Memory B cell (primary cell): ENCODE data around the gene IDNK.
A peak's percentile ranks its signal among the peaks of the same experiment; 100 is the strongest.

Experiments
- ATAC-seq: fragments of 150-1000 bp; cut with Tn5 transposase; 2 replicates; pipeline ENCODE4 v1.10.0; 2021; ENCODE audit warnings: low read depth, mild to moderate bottlenecking, moderate library complexity
- DNase-seq, 2 donors: peaks; one replicate each; pipeline ENCODE4 v3.0.0; 2022; ENCODE audit warnings: low spot score in 2 of 2
- H3K27ac Mint-ChIP-seq: one replicate; pipeline ENCODE4 v1.8.0; 2022; ENCODE audit warnings: mild to moderate bottlenecking, moderate library complexity, mixed read lengths
- H3K27me3 Mint-ChIP-seq: one replicate; pipeline ENCODE4 v1.8.0; 2022; ENCODE audit warnings: mixed read lengths
- H3K36me3 Mint-ChIP-seq: one replicate; pipeline ENCODE4 v1.8.0; 2022; ENCODE audit warnings: mild to moderate bottlenecking, mixed read lengths
- H3K4me1 Mint-ChIP-seq: one replicate; pipeline ENCODE4 v1.8.0; 2022; ENCODE audit warnings: mixed read lengths
- H3K4me3 Mint-ChIP-seq: one replicate; pipeline ENCODE4 v1.8.0; 2022; ENCODE audit warnings: mild to moderate bottlenecking, moderate library complexity, mixed read lengths
- H3K9me3 Mint-ChIP-seq: one replicate; pipeline ENCODE4 v1.8.0; 2022; ENCODE audit warnings: mixed read lengths

IDNK gene

GRCh38 chr9:83649080-83649479, 26.1 kb downstream of the IDNK start:
- peaks cover 18% of the 10 kb centered on the region for H3K36me3 Mint-ChIP-seq
- DNase-seq = peak; percentile 70 to 73
- peaks cover 12% of the 10 kb centered on the region for H3K4me1 Mint-ChIP-seq
- peak; percentile 90 for ATAC-seq
- no peak overlapping the region for H3K4me3 Mint-ChIP-seq
- H3K27me3 Mint-ChIP-seq = no peaks in the 10 kb centered on the region
- H3K9me3 Mint-ChIP-seq = no peaks in the 10 kb centered on the region
- no peak overlapping the region for H3K27ac Mint-ChIP-seq

GRCh38 chr9:83649515-83649914, 26.6 kb downstream of the IDNK start:
- H3K4me1 Mint-ChIP-seq = peaks cover 12% of the 10 kb centered on the region
- no peak for ATAC-seq
- peaks cover 21% of the 10 kb centered on the region for H3K36me3 Mint-ChIP-seq
- H3K27me3 Mint-ChIP-seq = no peaks in the 10 kb centered on the region
- H3K27ac Mint-ChIP-seq = no peak overlapping the region
- H3K9me3 Mint-ChIP-seq = no peaks in the 10 kb centered on the region
- no peak for DNase-seq
- no peak overlapping the region for H3K4me3 Mint-ChIP-seq

- Mint-ChIP-seq H3K36me3 (peaks cover 33% of the 10 kb centered on the region), H3K4me1 (peaks cover 10% of the 10 kb centered on the region), H3K27ac (peak overlapping the region; percentile 6), H3K27me3 (no peaks in the 10 kb centered on the region), H3K4me3 (no peak overlapping the region), H3K9me3 (no peaks in the 10 kb centered on the region)
- ATAC-seq (no peak), DNase-seq (no peak)
Measured at GRCh38 chr9:83651558-83651957, 28.6 kb downstream of the IDNK start.

- Mint-ChIP-seq H3K4me1 (peaks cover 9% of the 10 kb centered on the region), H3K9me3 (no peaks in the 10 kb centered on the region), H3K36me3 (peaks cover 33% of the 10 kb centered on the region)
Measured at GRCh38 chr9:83652433-83652832, 29.5 kb downstream of the IDNK start.

GRCh38 chr9:83655433-83655832, 32.5 kb downstream of the IDNK start:
- Mint-ChIP-seq H3K36me3 (peaks cover 35% of the 10 kb centered on the region), H3K4me3 (no peak overlapping the region), H3K27me3 (no peaks in the 10 kb centered on the region), H3K9me3 (no peaks in the 10 kb centered on the region), H3K27ac (no peak overlapping the region), H3K4me1 (peaks cover 1% of the 10 kb centered on the region)
- no peak for DNase-seq
- no peak for ATAC-seq

More at GRCh38 chr9:83652433-83652832, 29.5 kb downstream of the IDNK start:
- no peak overlapping the region for H3K4me3 Mint-ChIP-seq
- no peak for ATAC-seq
- no peak for DNase-seq
- peak overlapping the region; percentile 6 for H3K27ac Mint-ChIP-seq
- H3K27me3 Mint-ChIP-seq = no peaks in the 10 kb centered on the region

- Mint-ChIP-seq H3K27me3 (no peaks in the 10 kb centered on the region), H3K4me3 (no peak overlapping the region), H3K36me3 (peaks cover 33% of the 10 kb centered on the region), H3K4me1 (no peaks in the 10 kb centered on the region), H3K27ac (no peak overlapping the region), H3K9me3 (no peaks in the 10 kb centered on the region)
- ATAC-seq (peak; percentile 31), DNase-seq (no peak)
Measured at GRCh38 chr9:83656032-83656680, 33.2 kb downstream of the IDNK start.

- H3K36me3 Mint-ChIP-seq = peaks cover 31% of the 10 kb centered on the region
- H3K4me1 Mint-ChIP-seq = no peaks in the 10 kb centered on the region
- H3K9me3 Mint-ChIP-seq = no peaks in the 10 kb centered on the region
- H3K27ac Mint-ChIP-seq = no peak overlapping the region
- no peak overlapping the region for H3K4me3 Mint-ChIP-seq
- H3K27me3 Mint-ChIP-seq = no peaks in the 10 kb centered on the region
- ATAC-seq (no peak), DNase-seq (no peak)
Measured at GRCh38 chr9:83656952-83657351, 34.0 kb downstream of the IDNK start.

GRCh38 chr9:83662933-83663332, 40.0 kb downstream of the IDNK start:
- no peaks in the 10 kb centered on the region for H3K27me3 Mint-ChIP-seq
- H3K27ac Mint-ChIP-seq = no peak overlapping the region
- H3K4me3 Mint-ChIP-seq = no peak overlapping the region
- peaks cover 18% of the 10 kb centered on the region for H3K36me3 Mint-ChIP-seq
- H3K9me3 Mint-ChIP-seq = no peaks in the 10 kb centered on the region
- DNase-seq = no peak
- no peak for ATAC-seq
- peaks cover 18% of the 10 kb centered on the region for H3K4me1 Mint-ChIP-seq

- ATAC-seq (peak; percentile 68), DNase-seq (no peak)
- H3K4me1 Mint-ChIP-seq = peaks cover 18% of the 10 kb centered on the region
- no peaks in the 10 kb centered on the region for H3K9me3 Mint-ChIP-seq
- peak overlapping the region; percentile 91 for H3K27ac Mint-ChIP-seq
- H3K4me3 Mint-ChIP-seq = no peak overlapping the region
- peaks cover 13% of the 10 kb centered on the region for H3K36me3 Mint-ChIP-seq
- no peaks in the 10 kb centered on the region for H3K27me3 Mint-ChIP-seq
Measured at GRCh38 chr9:83665580-83666200, 42.7 kb downstream of the IDNK start.

GRCh38 chr9:83669067-83669466, 46.1 kb downstream of the IDNK start:
- DNase-seq = no peak
- peaks cover 18% of the 10 kb centered on the region for H3K4me1 Mint-ChIP-seq
- H3K27me3 Mint-ChIP-seq = no peaks in the 10 kb centered on the region
- H3K4me3 Mint-ChIP-seq = no peak overlapping the region
- no peak overlapping the region for H3K27ac Mint-ChIP-seq
- H3K9me3 Mint-ChIP-seq = no peaks in the 10 kb centered on the region
- ATAC-seq = no peak
- H3K36me3 Mint-ChIP-seq = peaks cover 19% of the 10 kb centered on the region

GRCh38 chr9:83670381-83670780, 47.4 kb downstream of the IDNK start:
- no peak overlapping the region for H3K27ac Mint-ChIP-seq
- peaks cover 18% of the 10 kb centered on the region for H3K36me3 Mint-ChIP-seq
- no peak overlapping the region for H3K4me3 Mint-ChIP-seq
- no peak for DNase-seq
- no peak for ATAC-seq
- H3K4me1 Mint-ChIP-seq = peaks cover 15% of the 10 kb centered on the region
- no peaks in the 10 kb centered on the region for H3K27me3 Mint-ChIP-seq
- no peaks in the 10 kb centered on the region for H3K9me3 Mint-ChIP-seq

GRCh38 chr9:83671451-83671850, 48.5 kb downstream of the IDNK start:
- Mint-ChIP-seq H3K27ac (no peak overlapping the region), H3K9me3 (no peaks in the 10 kb centered on the region), H3K27me3 (no peaks in the 10 kb centered on the region), H3K36me3 (peaks cover 19% of the 10 kb centered on the region), H3K4me3 (no peak overlapping the region), H3K4me1 (peaks cover 4% of the 10 kb centered on the region)
- no peak for ATAC-seq
- DNase-seq = no peak

GRCh38 chr9:83675466-83675865, 52.5 kb downstream of the IDNK start:
- Mint-ChIP-seq H3K4me3 (no peak overlapping the region), H3K36me3 (peaks cover 32% of the 10 kb centered on the region), H3K9me3 (no peaks in the 10 kb centered on the region)

GRCh38 chr9:83677596-83677995, 54.7 kb downstream of the IDNK start:
- DNase-seq (no peak), ATAC-seq (no peak)
- Mint-ChIP-seq H3K9me3 (no peaks in the 10 kb centered on the region), H3K4me1 (peaks cover 8% of the 10 kb centered on the region), H3K36me3 (peaks cover 28% of the 10 kb centered on the region), H3K4me3 (no peak overlapping the region), H3K27me3 (no peaks in the 10 kb centered on the region), H3K27ac (no peak overlapping the region)

More at GRCh38 chr9:83675466-83675865, 52.5 kb downstream of the IDNK start:
- no peak overlapping the region for H3K27ac Mint-ChIP-seq
- DNase-seq (no peak), ATAC-seq (no peak)
- H3K4me1 Mint-ChIP-seq = no peaks in the 10 kb centered on the region
- no peaks in the 10 kb centered on the region for H3K27me3 Mint-ChIP-seq

GRCh38 chr9:83680233-83680632, 57.3 kb downstream of the IDNK start:
- ATAC-seq = no peak
- H3K36me3 Mint-ChIP-seq = peaks cover 26% of the 10 kb centered on the region

More at GRCh38 chr9:83680233-83680632, 57.3 kb downstream of the IDNK start:
- Mint-ChIP-seq H3K9me3 (no peaks in the 10 kb centered on the region), H3K27ac (no peak overlapping the region), H3K4me3 (no peak overlapping the region), H3K27me3 (no peaks in the 10 kb centered on the region), H3K4me1 (peaks cover 11% of the 10 kb centered on the region)
- DNase-seq = no peak
